ENCODE data around the gene OPN1SW. TPM values are rescaled to one million over a fixed set of nuclear protein-coding genes. Genes with fewer than 3 reads are reported as not detected.
A peak's percentile ranks its signal among the peaks of the same experiment; 100 is the strongest.

Gene OPN1SW
- total RNA-seq, 4 donors from 2014 or later: not detected

DNA sequence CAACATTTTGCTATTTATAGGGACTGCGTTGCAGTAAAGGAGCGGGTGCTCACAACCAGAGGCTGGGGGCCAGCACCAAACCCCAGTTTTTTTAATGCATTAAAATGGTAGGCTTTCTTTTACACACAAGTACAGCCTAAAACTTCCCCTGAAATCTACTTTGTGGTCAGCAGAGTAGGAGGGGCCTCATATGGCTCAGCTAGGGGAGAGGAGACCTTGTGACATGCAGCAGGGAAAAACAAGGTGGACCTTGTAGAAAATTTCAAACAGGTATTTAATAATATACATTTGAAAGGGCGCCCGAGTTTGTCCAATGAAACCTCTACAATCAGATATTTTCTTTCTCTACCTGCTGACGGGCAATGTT, 17.6 kb upstream of the OPN1SW start:
- WGBS, 2 donors: 94 to 99% methylated on average over 5 of the region's 5 CpGs
- peaks cover 0 to 27% (median 2%) of the 10 kb centered on the region in 4 donors for H3K27me3 ChIP-seq
- intact Hi-C loops (cut with DNase I): no loop called here
- no peak overlapping the region for H3K4me3 ChIP-seq
- no peaks in the 10 kb centered on the region for H3K9me3 ChIP-seq
- TF ChIP-seq POLR2A (IDR thresholded peaks at IDR 0.05) (no peak), CTCF (IDR thresholded peaks at IDR 0.05) (no peak)
- H3K27ac ChIP-seq: no peak overlapping the region
- H3K36me3 ChIP-seq: no peaks in the 10 kb centered on the region
- peaks cover 9 to 34% (median 9%) of the 10 kb centered on the region in 3 donors for H3K4me1 ChIP-seq
- DNase-seq: no peak

- no peaks in the 10 kb centered on the region for H3K36me3 ChIP-seq
- peaks cover 9 to 34% (median 9%) of the 10 kb centered on the region in 3 donors for H3K4me1 ChIP-seq
- no peak for DNase-seq
- peaks cover 0 to 27% (median 2%) of the 10 kb centered on the region in 4 donors for H3K27me3 ChIP-seq
- TF ChIP-seq POLR2A (IDR thresholded peaks at IDR 0.05) (no peak), CTCF (IDR thresholded peaks at IDR 0.05) (no peak)
- peak overlapping the region in 1 of 4 donors; percentile 90 for H3K4me3 ChIP-seq
- intact Hi-C loops (cut with DNase I): no loop called here
- H3K27ac ChIP-seq: no peak overlapping the region
- H3K9me3 ChIP-seq: no peaks in the 10 kb centered on the region
- WGBS, 2 donors: 64 to 70% methylated on average over 6 of the region's 10 CpGs
Measured at GRCh38 chr7:128792471-128793180, 17.0 kb upstream of the OPN1SW start.

- Histone ChIP-seq H3K4me3 (peak overlapping the region; percentile 61 to 90 (median 76)), H3K4me1 (peaks cover 9 to 34% (median 9%) of the 10 kb centered on the region in 3 donors), H3K27me3 (peaks cover 0 to 27% (median 2%) of the 10 kb centered on the region in 4 donors), H3K36me3 (no peaks in the 10 kb centered on the region), H3K27ac (peak overlapping the region in 2 of 4 donors; percentile 58 to 65), H3K9me3 (no peaks in the 10 kb centered on the region)
- DNase-seq: no peak
- TF ChIP-seq CTCF (IDR thresholded peaks at IDR 0.05) (no peak), POLR2A (IDR thresholded peaks at IDR 0.05) (no peak)
- intact Hi-C loops (cut with DNase I): no loop called here
- 0 to 30% methylated on average over 5 to 7 of the region's 9 CpGs for WGBS, 2 donors
Measured at GRCh38 chr7:128791972-128792327, 16.4 kb upstream of the OPN1SW start.

- Histone ChIP-seq H3K27me3 (peaks cover 0 to 27% (median 2%) of the 10 kb centered on the region in 4 donors), H3K9me3 (no peaks in the 10 kb centered on the region), H3K27ac (peak within 1 kb of the TSS; percentile 35 to 71 (median 66)), H3K4me1 (peaks cover 9 to 34% (median 9%) of the 10 kb centered on the region in 3 donors), H3K36me3 (no peaks in the 10 kb centered on the region), H3K4me3 (peak within 1 kb of the TSS; percentile 61 to 90 (median 76))
- no peak for DNase-seq
- 1 to 3% methylated on average over 23 to 26 of the region's 80 CpGs for WGBS, 2 donors
- no peak for TF ChIP-seq CTCF (IDR thresholded peaks at IDR 0.05)
- peak in 2 of 4 donors; percentile 19 to 42 for TF ChIP-seq POLR2A (IDR thresholded peaks at IDR 0.05)
- intact Hi-C loops (cut with DNase I): no loop called here
Measured at GRCh38 chr7:128791121-128791971, 15.8 kb upstream of the OPN1SW start, which contains the start of gene CCDC136. TSS of gene CCDC136 (plus strand) at chr7:128791968. CDS start at chr7:128792412, 444 bp downstream.

All from esophagus squamous epithelium (tissue), 5 donors.